Thymus (tissue), 11 donors: ENCODE measurements around the gene FOXK2. TPM values are rescaled to one million over a fixed set of nuclear protein-coding genes. Genes with fewer than 3 reads are reported as not detected.

Experiments used
- DNase-seq, 9 donors: peaks; one replicate each; pipeline ENCODE4 v3.0.0-alpha.2; 2013; ENCODE audit warnings: low spot score in 9 of 9, low read depth in 6 of 9, missing footprints in 1 of 9
- H3K27ac ChIP-seq, 2 donors: one replicate each; pipeline ENCODE4 v1.5.1; 2013; ENCODE audit warnings: control low read depth in 1 of 2, low read depth in 1 of 2, low read length in 1 of 2, mild to moderate bottlenecking in 1 of 2, moderate library complexity in 1 of 2
- H3K27me3 ChIP-seq, 2 donors: one replicate each; pipeline ENCODE4 v1.5.1; 2013; ENCODE audit warnings: low read length in 1 of 2; ENCODE audit not compliant: control insufficient read depth in 2 of 2, insufficient read depth in 1 of 2
- H3K36me3 ChIP-seq, 2 donors: one replicate each; pipeline ENCODE4 v1.5.1; 2013; ENCODE audit warnings: low read length in 1 of 2, mild to moderate bottlenecking in 1 of 2, moderate library complexity in 1 of 2; ENCODE audit not compliant: control insufficient read depth in 2 of 2, insufficient read depth in 2 of 2
- H3K4me1 ChIP-seq, 2 donors: one replicate each; pipeline ENCODE4 v1.5.1; 2013; ENCODE audit warnings: low read length in 2 of 2; ENCODE audit not compliant: control insufficient read depth in 2 of 2, insufficient read depth in 2 of 2
- H3K4me3 ChIP-seq, 2 donors: one replicate each; pipeline ENCODE4 v1.5.1; 2013; ENCODE audit warnings: low read length in 2 of 2, control low read depth in 1 of 2, mild to moderate bottlenecking in 1 of 2
- H3K9me3 ChIP-seq, 2 donors: one replicate each; pipeline ENCODE4 v1.5.1; 2013; ENCODE audit warnings: low read length in 1 of 2, mild to moderate bottlenecking in 1 of 2; ENCODE audit not compliant: control insufficient read depth in 2 of 2, insufficient read depth in 1 of 2
- WGBS: extraction: QIAGEN DNeasy Blood & Tissue Kit; methylation state at CpG from one replicate; pipeline ENCODE4 v1.1.7; 2013; 5-methylcytosine and 5-hydroxymethylcytosine counted together
- polyA plus RNA-seq: library from polyadenylated mRNA; stranded (reverse); fragments of 200-250 nt; gene quantifications from one replicate; pipeline ENCODE4 v1.2.3, GENCODE V29; 2013
- total RNA-seq: library from RNA; stranded (reverse); fragments of 120-200 nt; gene quantifications from one replicate; pipeline ENCODE4 v1.2.4, GENCODE V29; 2013
- donor health status: healthy.

The FOXK2 gene
- total and polyA plus RNA-seq, 2 donors: 30.9 to 31.1 TPM

DNA sequence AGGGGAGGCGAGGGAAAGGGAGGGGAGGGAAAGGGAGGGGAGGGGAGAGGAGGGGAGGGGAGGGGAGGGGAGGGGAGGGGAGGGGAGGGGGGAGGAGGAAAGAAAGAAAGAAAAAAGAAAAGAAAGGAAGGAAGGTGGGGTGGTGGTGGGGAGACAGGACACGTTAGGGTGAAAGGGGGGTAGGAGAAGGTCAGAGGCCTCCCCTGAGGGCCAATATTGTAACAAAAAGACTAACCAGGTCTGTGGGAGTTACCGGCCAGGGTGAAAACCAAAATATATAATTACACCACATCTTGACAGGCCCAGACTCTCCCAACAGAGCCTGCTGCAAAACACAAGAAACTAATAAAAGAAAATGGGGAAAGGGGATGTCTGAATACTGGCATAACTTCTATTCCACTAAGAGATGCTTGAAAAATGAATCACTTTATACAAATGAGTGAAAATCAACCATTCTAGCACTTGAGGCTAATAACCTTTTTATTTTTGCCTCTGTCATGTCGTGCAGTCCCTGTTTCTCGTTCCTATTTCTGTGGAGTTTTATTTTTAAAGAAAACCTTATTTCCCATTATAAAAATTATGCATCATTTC lies 118.7 kb downstream of the FOXK2 start:
- no peak for DNase-seq
- Histone ChIP-seq H3K27ac (no peak overlapping the region), H3K4me3 (no peak overlapping the region), H3K27me3 (no peaks in the 10 kb centered on the region), H3K9me3 (peaks cover 0 to 8% of the 10 kb centered on the region in 2 donors), H3K36me3 (peaks cover 53 to 61% of the 10 kb centered on the region in 2 donors), H3K4me1 (no peaks in the 10 kb centered on the region)
- 79% methylated on average over 4 of the region's 5 CpGs for WGBS

- H3K4me1 ChIP-seq: no peaks in the 10 kb centered on the region
These were observed 120.1 kb downstream of the FOXK2 start for GRCh38 chr17:82639628-82640027.

GRCh38 chr17:82640036-82640435 lies 120.5 kb downstream of the FOXK2 start:
- Histone ChIP-seq H3K36me3 (peaks cover 59 to 66% of the 10 kb centered on the region in 2 donors), H3K27me3 (no peaks in the 10 kb centered on the region), H3K4me1 (no peaks in the 10 kb centered on the region), H3K27ac (no peak overlapping the region), H3K4me3 (no peak overlapping the region), H3K9me3 (peaks cover 0 to 8% of the 10 kb centered on the region in 2 donors)
- WGBS: 96% methylated on average over 5 of the region's 5 CpGs
- no peak for DNase-seq

More at GRCh38 chr17:82639628-82640027, 120.1 kb downstream of the FOXK2 start:
- DNase-seq: no peak
- Histone ChIP-seq H3K9me3 (peaks cover 0 to 8% of the 10 kb centered on the region in 2 donors), H3K27ac (no peak overlapping the region), H3K4me3 (no peak overlapping the region), H3K36me3 (peaks cover 59 to 65% of the 10 kb centered on the region in 2 donors), H3K27me3 (no peaks in the 10 kb centered on the region)
- WGBS: 95% methylated on average over 14 of the region's 14 CpGs

DNA sequence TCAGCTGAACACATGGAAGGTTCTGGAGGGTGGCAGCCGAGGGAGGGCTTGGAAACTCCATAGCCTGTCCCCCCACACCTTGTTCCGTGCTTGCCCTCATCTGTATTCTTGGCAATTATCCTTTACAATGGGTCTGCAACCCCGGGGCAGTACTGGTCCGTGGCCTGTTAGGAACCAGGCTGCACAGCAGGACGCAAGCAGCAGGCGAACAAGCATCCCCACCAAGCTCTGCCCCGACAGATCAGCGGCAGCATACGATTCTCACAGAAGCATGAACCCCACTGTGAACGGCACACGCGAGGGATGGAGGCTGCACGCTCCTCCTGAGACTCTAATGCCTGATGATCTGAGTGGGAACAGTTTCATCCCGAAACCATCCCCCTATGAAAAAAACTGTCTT lies 122.5 kb downstream of the FOXK2 start:
- peaks cover 60 to 61% of the 10 kb centered on the region in 2 donors for H3K36me3 ChIP-seq
- no peak overlapping the region for H3K4me3 ChIP-seq
- no peak overlapping the region for H3K27ac ChIP-seq
- peaks cover 5 to 6% of the 10 kb centered on the region in 2 donors for H3K4me1 ChIP-seq
- no peak for DNase-seq
- WGBS: 98% methylated on average over 14 of the region's 14 CpGs
- H3K9me3 ChIP-seq: peaks cover 0 to 5% of the 10 kb centered on the region in 2 donors
- no peaks in the 10 kb centered on the region for H3K27me3 ChIP-seq

DNA sequence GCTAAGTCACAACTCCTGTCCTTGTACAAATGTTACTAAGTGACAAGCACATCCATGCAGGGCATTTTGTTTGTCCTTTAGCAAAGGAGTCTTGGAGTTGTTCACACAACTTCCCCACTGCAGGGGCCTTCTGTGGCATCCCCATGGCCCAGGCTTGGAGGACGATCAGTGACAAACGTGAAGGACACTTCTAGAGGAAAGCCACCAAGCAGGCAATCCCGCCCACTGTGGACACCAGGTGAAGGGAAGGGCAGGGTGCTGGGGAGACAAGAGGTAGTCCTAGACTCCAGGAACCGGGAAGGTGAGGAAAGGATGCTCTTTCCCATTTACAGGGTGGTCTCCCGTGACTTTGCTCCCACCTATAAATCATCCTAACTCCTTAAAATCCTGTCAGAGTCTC lies 124.6 kb downstream of the FOXK2 start:
- no peak overlapping the region for H3K27ac ChIP-seq
- H3K36me3 ChIP-seq: peaks cover 50 to 51% of the 10 kb centered on the region in 2 donors
- H3K4me1 ChIP-seq: peaks cover 11 to 17% of the 10 kb centered on the region in 2 donors
- no peak for DNase-seq
- over 99% methylated on average over 5 of the region's 5 CpGs for WGBS
- H3K4me3 ChIP-seq: no peak overlapping the region
- H3K27me3 ChIP-seq: peaks cover 0 to 4% of the 10 kb centered on the region in 2 donors
- no peaks in the 10 kb centered on the region for H3K9me3 ChIP-seq

GRCh38 chr17:82645516-82645915 lies 126.0 kb downstream of the FOXK2 start:
- no peak overlapping the region for H3K27ac ChIP-seq
- 97% methylated on average over 4 of the region's 4 CpGs for WGBS
- no peaks in the 10 kb centered on the region for H3K9me3 ChIP-seq
- DNase-seq: no peak
- peaks cover 11 to 18% of the 10 kb centered on the region in 2 donors for H3K4me1 ChIP-seq
- peaks cover 0 to 4% of the 10 kb centered on the region in 2 donors for H3K27me3 ChIP-seq
- peaks cover 37 to 41% of the 10 kb centered on the region in 2 donors for H3K36me3 ChIP-seq
- no peak overlapping the region for H3K4me3 ChIP-seq

DNA sequence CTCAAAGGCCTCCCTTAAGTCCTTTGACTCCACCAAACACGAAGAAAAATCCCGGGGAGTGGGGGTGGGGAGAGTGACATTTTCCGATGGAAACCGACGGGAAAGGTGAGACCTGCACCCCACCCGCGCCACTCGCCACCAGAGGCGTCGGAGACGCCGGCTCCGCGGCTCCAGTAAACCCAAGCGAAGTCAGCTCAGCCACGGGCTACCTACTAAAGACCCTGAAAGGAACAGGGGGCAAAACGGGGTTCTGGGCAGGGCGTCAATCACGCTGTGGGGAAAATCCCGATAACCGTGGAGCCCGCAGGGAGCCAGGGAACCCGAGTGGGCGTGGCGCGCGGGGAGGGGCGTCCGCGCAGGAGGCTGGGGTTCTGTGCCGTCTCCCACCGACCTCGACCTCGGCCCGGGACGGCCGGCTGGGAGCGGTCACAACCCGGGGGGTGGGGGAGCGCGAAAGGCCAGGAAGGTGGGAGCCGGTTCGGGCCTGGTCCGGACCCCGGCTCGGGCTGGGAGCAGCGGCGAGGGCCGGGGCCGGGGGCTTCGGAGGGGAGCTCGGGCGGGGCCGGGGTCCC lies 128.1 kb downstream of the FOXK2 start:
- DNase-seq: peak in 3 of 9 donors; percentile 24 to 49 (median 39)
- H3K4me1 ChIP-seq: peaks cover 11 to 18% of the 10 kb centered on the region in 2 donors
- under 1% methylated on average over 54 of the region's 54 CpGs for WGBS
- peaks cover 18 to 22% of the 10 kb centered on the region in 2 donors for H3K36me3 ChIP-seq
- peaks cover 0 to 4% of the 10 kb centered on the region in 2 donors for H3K27me3 ChIP-seq
- no peaks in the 10 kb centered on the region for H3K9me3 ChIP-seq
- H3K27ac ChIP-seq: peak overlapping the region; percentile 85 to 92
- peak overlapping the region; percentile 74 to 97 for H3K4me3 ChIP-seq

GRCh38 chr17:82648165-82648668 lies 128.7 kb downstream of the FOXK2 start, which contains the start of gene WDR45B:
WDR45B (minus strand) TSS chr17:82648444; CDS start chr17:82648340, 104 bp downstream.
- peak within 1 kb of the TSS; percentile 85 to 92 for H3K27ac ChIP-seq
- H3K27me3 ChIP-seq: peaks cover 0 to 4% of the 10 kb centered on the region in 2 donors
- peaks cover 14 to 18% of the 10 kb centered on the region in 2 donors for H3K36me3 ChIP-seq
- peaks cover 11 to 18% of the 10 kb centered on the region in 2 donors for H3K4me1 ChIP-seq
- H3K4me3 ChIP-seq: peak within 1 kb of the TSS; percentile 74 to 97
- WGBS: 1% methylated on average over 65 of the region's 67 CpGs
- no peaks in the 10 kb centered on the region for H3K9me3 ChIP-seq
- peak; percentile 69 to 92 (median 87) for DNase-seq

DNA sequence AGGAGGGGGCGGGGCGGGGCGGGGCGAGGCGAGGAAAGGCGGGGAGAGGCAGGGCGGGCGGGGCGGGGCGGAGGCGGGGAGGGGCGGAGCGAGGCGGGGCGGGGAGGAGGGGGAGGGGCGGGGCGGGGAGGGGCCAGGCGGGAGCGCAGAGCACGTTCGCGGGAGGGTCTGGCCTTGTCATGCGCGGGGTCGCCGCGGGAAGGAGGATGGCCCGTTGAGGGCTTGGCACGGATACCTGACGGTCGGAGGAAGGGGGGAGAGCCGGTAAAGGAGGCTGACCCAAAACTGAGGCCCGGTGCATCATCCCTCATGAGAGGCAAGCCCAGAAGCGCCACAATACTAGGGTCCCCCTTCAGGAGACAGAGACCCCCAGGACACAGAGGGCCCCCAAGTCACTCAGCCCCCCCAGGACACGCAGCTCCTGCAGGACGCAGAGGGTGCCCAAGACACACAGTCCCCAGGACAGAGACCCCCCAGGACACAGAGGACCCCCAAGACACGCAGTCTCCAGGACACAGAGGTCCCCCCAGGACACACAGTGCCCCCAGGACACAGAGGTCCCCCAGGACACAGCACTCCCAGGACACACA lies 129.3 kb downstream of the FOXK2 start:
- H3K27ac ChIP-seq: peak overlapping the region; percentile 68 to 69
- H3K9me3 ChIP-seq: no peaks in the 10 kb centered on the region
- H3K4me1 ChIP-seq: peaks cover 11 to 18% of the 10 kb centered on the region in 2 donors
- peak overlapping the region; percentile 20 to 24 for H3K4me3 ChIP-seq
- H3K27me3 ChIP-seq: peaks cover 0 to 4% of the 10 kb centered on the region in 2 donors
- DNase-seq: peak in 3 of 9 donors; percentile 26 to 41 (median 35)
- 15% methylated on average over 23 of the region's 37 CpGs for WGBS
- peaks cover 8 to 12% of the 10 kb centered on the region in 2 donors for H3K36me3 ChIP-seq
